ENCODE measurements around the gene ZNF850.

Gene ZNF850

DNA sequence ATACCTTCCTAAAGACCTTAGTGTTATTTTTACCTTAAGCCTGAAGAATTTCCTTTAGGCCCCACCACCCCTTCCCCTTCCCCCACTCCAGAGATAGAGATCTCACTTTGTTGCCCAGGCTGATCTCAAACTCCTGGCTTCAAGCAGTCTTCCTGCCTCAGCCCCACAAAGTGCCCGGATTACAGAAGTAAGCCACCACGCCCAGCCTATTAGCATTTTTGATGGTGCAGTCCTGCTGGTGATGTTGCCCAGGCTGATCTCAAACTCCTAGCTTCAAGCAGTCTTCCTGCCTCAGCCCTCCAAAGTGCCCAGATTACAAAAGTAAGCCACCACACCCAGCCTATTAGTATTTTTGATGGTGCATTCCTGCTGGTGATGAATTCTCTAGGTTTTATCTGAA lies 63.2 kb downstream of the ZNF850 start:
- DNase-seq (ENCODE audit: low read depth, low spot score) = no peak
- no peak overlapping the region for H3K27ac ChIP-seq

DNA sequence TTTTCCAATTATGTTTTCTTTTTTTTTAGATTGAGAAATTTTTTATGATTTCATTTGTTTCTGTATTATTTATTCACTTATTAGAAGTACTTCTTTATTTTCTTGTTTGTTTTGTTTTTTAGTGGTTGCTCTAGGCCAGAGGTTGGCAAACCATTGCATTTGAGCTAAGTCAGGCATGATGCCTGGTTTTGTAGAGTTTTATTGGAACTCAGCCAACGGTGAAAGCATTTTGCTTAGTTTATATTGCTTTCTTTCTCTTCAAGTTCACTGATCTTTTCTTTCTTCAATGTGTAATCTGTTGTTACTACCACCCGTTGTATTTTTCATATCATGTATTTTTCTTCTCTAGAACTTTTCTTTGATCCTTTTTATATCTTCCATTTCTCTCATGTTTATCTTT lies 65.5 kb downstream of the ZNF850 start:
- no peak overlapping the region for H3K27ac ChIP-seq
- DNase-seq (ENCODE audit: low read depth, low spot score) = no peak

DNA sequence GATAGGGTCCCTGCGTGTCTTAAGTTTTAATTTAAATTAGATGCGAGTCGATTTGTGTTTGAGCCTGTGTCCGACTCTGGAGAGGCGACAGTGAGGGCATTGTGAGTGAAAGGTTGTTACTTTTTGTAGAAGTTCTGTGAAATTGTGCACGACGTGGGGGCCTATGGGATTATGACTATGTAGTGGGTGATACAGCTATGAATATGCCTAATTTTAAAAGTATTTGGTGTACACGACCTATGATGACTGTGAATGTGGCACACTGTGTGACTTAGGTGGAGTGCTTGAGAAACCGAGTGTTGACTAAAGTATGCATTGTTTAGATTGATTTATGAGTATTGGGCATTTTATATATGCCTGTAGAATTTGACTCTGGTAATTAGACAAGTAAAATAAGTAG lies 84.5 kb downstream of the ZNF850 start:
- H3K27ac ChIP-seq = peak overlapping the region; percentile 56
- DNase-seq (ENCODE audit: low read depth, low spot score) = no peak

DNA sequence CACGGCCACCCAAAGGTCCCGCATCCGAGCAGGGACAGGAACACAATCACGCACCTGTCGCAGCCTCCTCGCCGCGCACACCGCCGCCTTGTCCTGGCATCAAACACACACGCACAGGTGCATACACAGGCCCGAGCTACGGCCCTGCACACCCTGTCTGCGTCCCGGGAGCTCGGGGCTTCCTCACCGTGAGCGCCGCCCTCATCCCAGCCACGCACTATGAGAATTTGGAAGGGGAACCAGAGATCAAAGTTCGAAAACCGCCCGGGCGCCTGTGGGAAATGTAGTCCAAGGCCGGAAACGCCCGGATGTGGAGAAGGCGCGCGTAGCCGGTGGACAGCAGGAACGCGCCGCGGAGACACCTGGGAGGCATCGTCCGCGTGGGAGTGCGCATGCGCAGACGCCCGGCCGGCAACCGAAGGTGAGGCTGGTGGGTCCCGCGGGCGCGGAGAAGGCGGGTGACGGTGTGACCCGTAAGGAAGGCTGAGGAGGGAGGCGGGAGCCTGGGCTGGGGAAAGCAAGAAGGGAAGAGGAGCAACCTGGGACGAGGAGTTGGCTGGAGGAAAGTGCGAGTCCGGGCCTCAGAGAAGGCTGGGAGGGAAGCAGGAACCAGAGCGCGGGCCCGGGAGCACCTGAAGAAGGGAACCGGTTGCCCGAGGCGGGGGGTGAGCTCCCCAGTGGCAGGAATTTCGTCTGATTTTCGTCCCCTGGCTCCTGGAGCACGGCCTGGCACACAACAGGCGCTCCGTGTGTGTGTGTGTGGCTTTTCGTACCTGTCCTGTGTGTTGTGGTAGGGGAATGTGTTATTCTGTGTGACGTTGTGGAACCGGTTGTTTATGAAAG lies 85.2 kb downstream of the ZNF850 start, which contains the start of gene ZNF567:
Gene ZNF567 (plus strand): TSS at position 399 of the 843 bp plus-strand sequence. CDS start 7,256 bp downstream, outside the sequence.
- peak; percentile 82 for DNase-seq (ENCODE audit: low read depth, low spot score)
- peak within 1 kb of the TSS; percentile 56 for H3K27ac ChIP-seq

DNA sequence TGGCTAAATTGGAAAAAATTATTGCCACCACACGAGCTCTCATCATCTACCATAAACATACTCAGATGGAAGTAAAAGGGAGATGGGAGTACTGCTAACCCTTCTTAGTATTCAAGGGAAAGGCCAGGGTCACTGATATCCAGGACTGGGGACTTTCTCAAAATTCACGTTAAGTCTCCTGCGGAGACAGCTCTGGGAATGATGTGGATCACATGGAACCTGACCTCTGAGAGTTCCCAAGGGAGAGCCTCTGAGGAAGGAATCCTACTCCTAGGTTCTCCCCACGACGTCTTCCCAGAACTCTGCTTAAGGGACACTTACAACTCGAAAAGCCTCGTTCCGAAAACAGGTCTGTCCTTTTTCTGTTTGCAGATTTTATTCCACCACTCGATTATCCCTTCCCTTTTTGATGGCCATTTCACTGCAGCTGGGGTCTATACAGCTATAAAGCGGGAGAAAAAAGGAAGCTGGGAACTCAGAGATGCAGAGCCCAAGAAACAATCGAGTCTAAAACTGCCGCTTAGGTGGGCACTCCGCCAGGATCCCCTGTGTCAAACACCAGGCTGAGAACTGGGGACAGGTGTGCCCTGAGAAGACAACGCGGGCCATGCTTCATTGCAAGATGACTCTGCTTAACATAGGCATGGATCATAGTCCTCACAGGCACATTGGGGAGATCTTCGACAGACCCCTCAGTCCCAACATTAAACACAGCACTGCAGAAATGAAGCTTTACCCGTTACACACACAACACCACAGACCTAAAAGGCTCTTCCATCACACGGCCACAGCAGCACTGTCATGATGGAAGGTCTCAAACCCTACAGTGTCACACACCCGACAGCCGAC lies 86.0 kb downstream of the ZNF850 start:
- H3K27ac ChIP-seq = no peak overlapping the region
- DNase-seq (ENCODE audit: low read depth, low spot score) = no peak

DNA sequence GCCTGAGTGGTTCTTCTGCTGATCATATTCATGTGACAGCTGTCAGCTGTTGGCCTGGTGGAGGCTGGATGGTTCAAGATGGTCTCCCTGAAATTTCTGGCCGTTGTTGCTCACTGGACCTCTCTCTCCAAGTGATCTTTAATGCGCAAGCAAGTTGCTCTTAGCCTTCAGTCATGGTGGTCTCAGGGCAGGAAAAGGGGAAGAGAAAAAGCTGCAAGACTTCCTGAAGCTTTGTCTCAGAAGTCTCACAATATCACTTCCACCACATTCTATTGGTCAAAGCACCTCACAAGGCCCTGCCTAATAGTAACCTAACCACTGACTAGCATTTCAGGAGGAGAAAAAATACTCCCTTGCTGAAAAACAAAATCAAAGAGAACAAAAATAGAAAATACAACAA lies 86.8 kb downstream of the ZNF850 start:
- no peak overlapping the region for H3K27ac ChIP-seq
- no peak for DNase-seq (ENCODE audit: low read depth, low spot score)

DNA sequence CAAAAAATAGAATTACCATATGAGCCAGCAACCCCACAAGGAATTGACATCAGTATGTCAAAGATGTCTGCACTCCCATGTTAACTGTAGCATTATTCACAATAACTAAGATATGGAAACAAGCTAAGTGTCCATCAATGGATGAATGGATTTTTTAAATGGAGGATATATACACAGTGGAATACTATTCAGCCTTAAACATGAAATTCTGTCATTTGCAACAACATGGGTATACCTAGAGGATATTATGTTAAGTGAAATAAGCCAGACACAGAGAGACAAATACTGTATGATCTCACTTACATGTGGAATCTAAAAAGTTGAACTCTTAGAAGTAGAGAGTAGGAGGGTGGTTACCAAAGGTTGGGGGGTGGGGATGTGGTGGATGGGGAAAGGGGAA lies 93.2 kb downstream of the ZNF850 start:
- DNase-seq (ENCODE audit: low read depth, low spot score) = no peak

DNA sequence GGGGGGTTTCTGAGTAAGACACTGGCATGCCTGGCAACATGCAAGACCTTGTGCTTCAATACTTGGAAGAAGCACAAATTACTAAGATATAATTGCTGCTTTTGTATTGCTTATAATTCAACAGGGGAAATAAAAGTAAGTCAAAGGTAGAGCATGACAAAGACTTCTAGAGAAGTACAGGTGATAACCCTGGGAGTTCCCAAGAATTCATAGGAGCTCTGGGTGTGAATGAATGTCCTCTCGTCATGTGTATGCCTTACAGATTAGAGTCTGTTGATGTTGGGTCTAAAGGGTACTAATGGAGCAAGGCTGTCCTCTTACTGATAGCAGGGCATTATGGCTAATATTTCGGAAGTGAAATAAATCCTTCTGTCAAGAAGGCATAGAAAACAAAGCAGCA lies 98.4 kb downstream of the ZNF850 start:
- no peak for DNase-seq (ENCODE audit: low read depth, low spot score)
- H3K27ac ChIP-seq = no peak overlapping the region

More for the DNA sequence above, 93.2 kb downstream of the ZNF850 start:
- no peak overlapping the region for H3K27ac ChIP-seq

DNA sequence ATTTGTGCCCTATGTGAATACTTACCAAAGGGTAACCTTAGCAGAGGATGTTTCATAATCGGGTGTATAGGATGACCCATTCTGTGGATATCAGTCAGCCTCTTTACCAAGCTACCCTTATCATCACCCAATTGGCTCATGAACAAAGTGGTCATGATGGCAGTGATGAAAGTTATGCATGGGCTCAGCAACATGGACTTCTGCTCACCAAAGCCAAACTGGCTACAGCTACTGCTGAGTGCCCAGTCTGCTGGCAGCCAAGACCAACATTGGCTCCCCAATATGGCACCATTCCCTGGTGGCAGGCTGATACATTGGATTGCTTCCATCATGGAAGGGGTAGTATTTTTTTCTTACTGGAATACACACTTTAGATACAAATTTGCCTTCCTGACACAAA lies 100.2 kb downstream of the ZNF850 start:
- no peak for DNase-seq (ENCODE audit: low read depth, low spot score)
- no peak overlapping the region for H3K27ac ChIP-seq

DNA sequence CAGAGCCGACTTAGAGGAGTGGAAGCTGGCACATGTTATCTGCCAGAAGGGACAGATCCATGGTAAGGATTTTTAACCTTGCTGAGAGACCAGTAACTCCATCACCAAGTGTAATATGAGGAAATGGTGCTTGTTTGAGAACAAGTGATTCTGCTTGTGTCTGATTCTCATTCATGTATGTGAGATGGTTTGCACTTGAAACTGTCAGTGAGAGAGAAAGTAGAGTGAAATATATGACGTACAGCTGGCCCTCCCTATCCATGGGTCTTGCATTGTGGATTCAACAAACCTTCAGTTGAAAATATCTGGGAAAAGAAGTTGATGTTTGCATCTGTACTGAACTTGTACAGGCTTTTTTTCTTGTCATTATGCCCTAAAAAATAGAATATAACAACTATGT lies 104.0 kb downstream of the ZNF850 start:
- no peak overlapping the region for H3K27ac ChIP-seq
- DNase-seq (ENCODE audit: low read depth, low spot score) = no peak

DNA sequence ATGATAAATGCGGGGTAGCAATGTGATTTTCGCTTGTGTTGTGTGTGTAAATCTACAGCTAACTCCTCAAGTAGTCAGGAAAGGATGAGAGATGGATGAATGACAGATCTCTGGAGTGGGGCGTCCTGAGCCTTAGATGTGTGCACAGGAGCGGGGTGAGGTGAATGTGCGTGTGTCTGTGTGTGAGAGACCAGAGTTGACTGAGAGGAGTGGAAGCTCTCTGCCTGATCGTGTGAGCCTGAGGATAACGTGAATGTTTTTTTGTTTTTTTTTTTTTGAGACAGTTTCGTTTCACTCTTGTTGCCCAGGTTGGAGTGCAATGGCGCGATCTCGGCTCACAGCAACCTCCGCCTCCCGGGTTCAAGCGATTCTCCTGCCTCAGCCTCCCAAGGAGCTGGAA lies 106.8 kb downstream of the ZNF850 start:
- no peak for DNase-seq (ENCODE audit: low read depth, low spot score)
- peak overlapping the region; percentile 71 for H3K27ac ChIP-seq
